H1 (cell line): ENCODE results near the gene CTPS1. TPM values are rescaled to one million over a fixed set of nuclear protein-coding genes. Genes with fewer than 3 reads are reported as not detected.

Experiments used
- CTCF ChIA-PET: fragments of 300-600 bp; sonication (Branson Sonifier 250); formaldehyde crosslinking; loops from one replicate; lab custom pipeline; 2021; ENCODE audit not compliant: partially characterized antibody; lab: Charles Lee
- POLR2A ChIA-PET: fragments of 300-600 bp; sonication (Branson Sonifier 250); formaldehyde crosslinking; loops from one replicate; lab custom pipeline; 2021; ENCODE audit warnings: inconsistent platforms; ENCODE audit not compliant: partially characterized antibody; lab: Charles Lee
- DNase-seq, 2 experiments: peaks; one replicate each; pipeline versions ENCODE4 v3.0.0 to v3.0.0-alpha.2; 2010 to 2022; ENCODE audit warnings: low spot score in 2 of 2, low read depth in 1 of 2, mixed read lengths in 1 of 2
- FAIRE-seq: peaks from 2 replicates; lab custom pipeline; 2011; peaks lifted over from hg19 to GRCh38; lab: Jason Lieb, UNC
- H2AFZ ChIP-seq: 2 replicates; pipeline ENCODE4 v1.8.1; 2012; ENCODE audit warnings: low read length, inconsistent platforms
- H2AK5ac ChIP-seq: 2 replicates; pipeline ENCODE4 v1.6.1; 2013; ENCODE audit warnings: low read depth, low read length
- H2BK120ac ChIP-seq: replicated peaks from 2 replicates; pipeline ENCODE3; 2013; ENCODE audit warnings: low read depth, low read length, inconsistent platforms
- H2BK12ac ChIP-seq: 2 replicates; pipeline ENCODE4 v1.6.1; 2013; ENCODE audit warnings: low read depth, low read length
- H2BK15ac ChIP-seq: 2 replicates; pipeline ENCODE4 v1.6.1; 2013; ENCODE audit warnings: low read length
- H2BK20ac ChIP-seq: 2 replicates; pipeline ENCODE4 v1.6.1; 2013; ENCODE audit warnings: low read length
- H2BK5ac ChIP-seq: 2 replicates; pipeline ENCODE4 v1.6.1; 2013; ENCODE audit warnings: low read depth, low read length
- H3K14ac ChIP-seq: 2 replicates; pipeline ENCODE4 v1.6.1; 2013; ENCODE audit warnings: inconsistent platforms; ENCODE audit not compliant: insufficient read length
- H3K18ac ChIP-seq: 2 replicates; pipeline ENCODE4 v1.6.1; 2013; ENCODE audit warnings: low read length; ENCODE audit errors: extremely low read depth
- H3K23ac ChIP-seq: 2 replicates; pipeline ENCODE4 v1.6.1; 2013; ENCODE audit warnings: inconsistent platforms; ENCODE audit not compliant: insufficient read length
- H3K23me2 ChIP-seq: 2 replicates; pipeline ENCODE4 v1.6.1; 2013; ENCODE audit warnings: low read depth, low read length
- H3K27ac ChIP-seq: 2 replicates; pipeline ENCODE4 v1.6.1; 2011; ENCODE audit warnings: low read depth, low read length, inconsistent platforms
- H3K27me3 ChIP-seq, 4 experiments: replicated peaks in 1 of 4; 1 replicate in 1 of 4; 2 replicates in 3 of 4; pipeline versions ENCODE4 v1.6.1 to v1.8.1; 2011 to 2013; ENCODE audit warnings: low read length in 3 of 4, mild to moderate bottlenecking in 3 of 4, inconsistent platforms in 2 of 4, mixed read lengths in 2 of 4, moderate library complexity in 1 of 4; ENCODE audit not compliant: control insufficient read depth in 3 of 4, insufficient read depth in 3 of 4; ENCODE audit errors: extremely low read depth in 1 of 4
- H3K36me3 ChIP-seq, 4 experiments: 2 replicates each; pipeline versions ENCODE4 v1.6.1 to v1.8.1; 2011 to 2013; ENCODE audit warnings: mild to moderate bottlenecking in 4 of 4, low read length in 3 of 4, moderate library complexity in 2 of 4, control low read depth in 1 of 4, inconsistent platforms in 1 of 4; ENCODE audit not compliant: insufficient read depth in 4 of 4, control insufficient read depth in 2 of 4
- H3K4ac ChIP-seq: replicated peaks from 2 replicates; pipeline ENCODE3; 2013; ENCODE audit warnings: low read length, low read depth, mixed read lengths, inconsistent platforms; ENCODE audit not compliant: insufficient read length
- H3K4me1 ChIP-seq, 4 experiments: replicated peaks in 1 of 4; 1 replicate in 1 of 4; 2 replicates in 3 of 4; pipeline versions ENCODE4 v1.6.1 to v1.8.1; 2011 to 2013; ENCODE audit warnings: low read length in 3 of 4, inconsistent platforms in 2 of 4, mixed read lengths in 1 of 4; ENCODE audit not compliant: insufficient read depth in 4 of 4, control insufficient read depth in 3 of 4
- H3K4me2 ChIP-seq, 2 experiments: 2 replicates each; pipeline versions ENCODE4 v1.6.1 to v1.8.1; 2011 to 2013; ENCODE audit warnings: low read depth in 2 of 2, low read length in 2 of 2, control low read depth in 1 of 2, inconsistent platforms in 1 of 2, mild to moderate bottlenecking in 1 of 2; ENCODE audit not compliant: insufficient read depth in 1 of 2
- H3K4me3 ChIP-seq, 4 experiments: fragments of 200-600, 300-600 bp in 1 of 4; sonication (generic), shearing (Covaris generic), sonication (Bioruptor Twin) in 1 of 4; 2 replicates each; pipeline versions ENCODE4 v1.5.1 to v1.8.1; 2011 to 2016; ENCODE audit warnings: low read length in 4 of 4, low read depth in 3 of 4, control low read depth in 2 of 4, inconsistent platforms in 2 of 4, mild to moderate bottlenecking in 2 of 4, mixed read lengths in 1 of 4, moderate library complexity in 1 of 4; ENCODE audit not compliant: insufficient read depth in 2 of 4; ENCODE audit errors: extremely low read depth in 1 of 4
- H3K56ac ChIP-seq: replicated peaks from 2 replicates; pipeline ENCODE3; 2013; ENCODE audit warnings: low read depth, mild to moderate bottlenecking, mixed read lengths, low read length, inconsistent platforms; ENCODE audit not compliant: insufficient read length
- H3K79me1 ChIP-seq: 2 replicates; pipeline ENCODE4 v1.6.1; 2013; ENCODE audit warnings: low read depth, low read length, control low read depth
- H3K79me2 ChIP-seq, 2 experiments: 2 replicates each; pipeline versions ENCODE4 v1.6.1 to v1.8.1; 2012 to 2013; ENCODE audit warnings: low read length in 2 of 2, mild to moderate bottlenecking in 2 of 2, inconsistent platforms in 1 of 2; ENCODE audit not compliant: insufficient read depth in 2 of 2, control insufficient read depth in 1 of 2
- H3K9ac ChIP-seq, 4 experiments: replicated peaks in 1 of 4; 1 replicate in 1 of 4; 2 replicates in 3 of 4; pipeline versions ENCODE4 v1.6.1 to v1.8.1; 2011 to 2013; ENCODE audit warnings: low read depth in 3 of 4, low read length in 3 of 4, control low read depth in 2 of 4, mild to moderate bottlenecking in 2 of 4, moderate library complexity in 2 of 4, inconsistent platforms in 1 of 4; ENCODE audit errors: extremely low read depth in 1 of 4
- H3K9me3 ChIP-seq, 2 experiments: 2 replicates each; pipeline versions ENCODE4 v1.6.1 to v1.8.1; 2012 to 2013; ENCODE audit warnings: mild to moderate bottlenecking in 2 of 2, moderate library complexity in 2 of 2, control low read depth in 1 of 2, inconsistent platforms in 1 of 2, low read depth in 1 of 2, low read length in 1 of 2, mixed read lengths in 1 of 2; ENCODE audit not compliant: insufficient read depth in 2 of 2
- H4K20me1 ChIP-seq, 2 experiments: replicated peaks in 1 of 2; 2 replicates each; pipeline versions ENCODE3 to v1.8.1; 2011 to 2013; ENCODE audit warnings: inconsistent platforms in 2 of 2, low read length in 2 of 2, mild to moderate bottlenecking in 1 of 2; ENCODE audit not compliant: insufficient read depth in 2 of 2, control insufficient read depth in 1 of 2
- H4K5ac ChIP-seq: 2 replicates; pipeline ENCODE4 v1.6.1; 2013; ENCODE audit warnings: low read length, low read depth, mixed read lengths, inconsistent platforms; ENCODE audit not compliant: insufficient read length
- H4K8ac ChIP-seq: 2 replicates; pipeline ENCODE4 v1.8.0; 2013; ENCODE audit warnings: mild to moderate bottlenecking, moderate library complexity, low read length, inconsistent platforms; ENCODE audit not compliant: insufficient read depth; ENCODE audit errors: extremely low read depth
- H4K91ac ChIP-seq: replicated peaks from 2 replicates; pipeline ENCODE3; 2013; ENCODE audit warnings: low read length, mixed read lengths, inconsistent platforms; ENCODE audit not compliant: insufficient read length
- WGBS, 2 experiments: shearing (Covaris generic) in 1 of 2; methylation state at CpG; one replicate each; pipeline versions ENCODE4 v1.1.6 to v1.1.7; 2013 to 2015; ENCODE audit warnings: low lambda C conversion rate in 2 of 2, mixed read lengths in 2 of 2, inconsistent platforms in 1 of 2, low coverage in 1 of 2, missing lambda C conversion rate in 1 of 2; ENCODE audit not compliant: insufficient replicate concordance in 2 of 2, insufficient coverage in 1 of 2, insufficient read length in 1 of 2; ENCODE audit errors: extremely low coverage in 1 of 2, missing lambda C conversion rate in 1 of 2; 5-methylcytosine and 5-hydroxymethylcytosine counted together
- polyA plus RNA-seq, 7 experiments: library from polyadenylated mRNA; depleted of rRNA in 3 of 7; stranded (reverse) in 5 of 7; unstranded in 2 of 7; fragments of >200 nt in 5 of 7; fragments of 200-250 nt in 2 of 7; gene quantifications; 1 replicate in 5 of 7; 2 replicates in 1 of 7; 4 replicates in 1 of 7; pipeline versions ENCODE4 v1.2.1 to v1.2.3, GENCODE V29; 2011 to 2013; ENCODE audit warnings: missing spikeins in 2 of 7, mixed read lengths in 2 of 7
- total RNA-seq: library from RNA; stranded (reverse); fragmentation: NEBNext Ultra II Directional; extraction: Animal tissue kit (Norgen Biotek cat#: 25700); gene quantifications from 2 replicates; pipeline ENCODE4 v1.2.1, GENCODE V29; 2021
- TF ChIP-seq, protein P1 (sequence below): IDR thresholded peaks from 2 replicates; pipeline ENCODE4 v1.6.1; 2012; ENCODE audit warnings: low read length, inconsistent platforms

The CTPS1 gene
- total and polyA plus RNA-seq, 2 of the 8 experiments (the other 6 are each of a cell fraction or from before 2014, with no cell fraction given): 35.5 to 103 TPM

GRCh38 chr1:40954626-40955025 lies 24.9 kb upstream of the CTPS1 start:
- FAIRE-seq (no peak), DNase-seq (no peak)
- Histone ChIP-seq H2BK120ac (no peak overlapping the region), H3K14ac (no peak overlapping the region), H4K20me1 (no peaks in the 10 kb centered on the region), H2BK12ac (no peak overlapping the region), H2AFZ (no peak overlapping the region), H3K4me1 (no peaks in the 10 kb centered on the region; a peak in 1 of 7 replicates), H3K4me3 (no peak overlapping the region), H4K5ac (no peak overlapping the region), H3K56ac (no peak overlapping the region), H2AK5ac (no peak overlapping the region), H3K36me3 (no peaks in the 10 kb centered on the region), H3K27ac (no peak overlapping the region), H3K79me1 (no peaks in the 10 kb centered on the region), H2BK5ac (no peak overlapping the region), H3K9ac (peak overlapping the region in 1 of 4 experiments; percentile 7; a peak in 1 of 7 replicates), H3K4ac (no peak overlapping the region), H2BK20ac (no peak overlapping the region), H3K4me2 (no peak overlapping the region), H3K23ac (no peak overlapping the region), H3K79me2 (no peaks in the 10 kb centered on the region), H4K91ac (no peak overlapping the region), H3K18ac (no peak overlapping the region), H4K8ac (no peak overlapping the region), H3K27me3 (no peaks in the 10 kb centered on the region; a peak in 2 of 7 replicates), H3K23me2 (no peaks in the 10 kb centered on the region), H2BK15ac (no peak overlapping the region), H3K9me3 (no peaks in the 10 kb centered on the region)
- POLR2A ChIA-PET: interaction anchor here (1.3 to 4.2 kb wide), 3 partner anchors 93 to 175 kb away, joined by 3 to 17 read pairs (median 3); partner anchors contain the start of gene CITED4
- TF ChIP-seq, protein P1, sequence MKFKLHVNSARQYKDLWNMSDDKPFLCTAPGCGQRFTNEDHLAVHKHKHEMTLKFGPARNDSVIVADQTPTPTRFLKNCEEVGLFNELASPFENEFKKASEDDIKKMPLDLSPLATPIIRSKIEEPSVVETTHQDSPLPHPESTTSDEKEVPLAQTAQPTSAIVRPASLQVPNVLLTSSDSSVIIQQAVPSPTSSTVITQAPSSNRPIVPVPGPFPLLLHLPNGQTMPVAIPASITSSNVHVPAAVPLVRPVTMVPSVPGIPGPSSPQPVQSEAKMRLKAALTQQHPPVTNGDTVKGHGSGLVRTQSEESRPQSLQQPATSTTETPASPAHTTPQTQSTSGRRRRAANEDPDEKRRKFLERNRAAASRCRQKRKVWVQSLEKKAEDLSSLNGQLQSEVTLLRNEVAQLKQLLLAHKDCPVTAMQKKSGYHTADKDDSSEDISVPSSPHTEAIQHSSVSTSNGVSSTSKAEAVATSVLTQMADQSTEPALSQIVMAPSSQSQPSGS: no peak
- 70% methylated on average over 6 of the region's 9 CpGs; no CpG with 5 or more reads in 1 of the 2 experiments for WGBS, 2 experiments
- CTCF ChIA-PET: interaction anchor here (0.8 to 25.1 kb wide), 10 partner anchors 10 to 185 kb away, joined by 3 to 917 read pairs (median 4); partner anchors contain the start of gene CITED4
